ENCODE results near the gene KRT79. TPM values are rescaled to one million over a fixed set of nuclear protein-coding genes. Genes with fewer than 3 reads are reported as not detected.

The KRT79 gene
- total and polyA plus RNA-seq, 4 donors = not detected

DNA sequence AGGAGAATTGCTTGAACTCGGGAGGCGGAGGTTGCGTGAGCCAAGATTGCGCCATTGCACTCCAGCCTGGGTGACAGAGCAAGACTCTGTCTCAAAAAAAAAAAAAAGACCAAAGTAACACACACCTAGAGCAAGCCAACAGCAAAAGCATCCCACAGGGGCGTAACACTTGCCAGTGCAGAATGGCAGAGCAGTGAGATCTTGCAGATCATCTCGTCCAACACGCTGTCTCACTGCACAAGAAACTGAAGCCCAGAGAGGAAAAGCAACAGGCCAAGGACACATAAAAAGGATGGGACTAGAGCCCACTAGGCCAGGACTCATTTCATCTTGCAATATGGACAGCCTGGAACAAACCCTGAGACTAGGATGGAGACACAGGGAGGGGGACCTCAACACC is 27.4 kb upstream of the KRT79 start:
- no peak for DNase-seq (ENCODE audit: low spot score)
- Histone ChIP-seq H3K4me1 (ENCODE audit: control insufficient read depth in 4 of 4, insufficient read depth in 4 of 4, low read length in 3 of 4) (no peaks in the 10 kb centered on the region), H3K27me3 (ENCODE audit: control insufficient read depth in 4 of 4, insufficient read depth in 4 of 4, low read length in 3 of 4) (no peaks in the 10 kb centered on the region), H3K4me3 (ENCODE audit: low read depth in 1 of 3, low read length in 3 of 3) (no peak overlapping the region), H3K9ac (ENCODE audit: low read depth in 1 of 2, low read length in 2 of 2) (no peak overlapping the region), H3K9me3 (ENCODE audit: control insufficient read depth in 4 of 4, low read length in 3 of 4) (no peaks in the 10 kb centered on the region), H3K27ac (ENCODE audit: low read depth in 1 of 2, low read length in 2 of 2) (no peak overlapping the region), H3K36me3 (ENCODE audit: control insufficient read depth in 4 of 4, insufficient read depth in 3 of 4, low read depth in 1 of 4, low read length in 3 of 4) (no peaks in the 10 kb centered on the region)
- TF ChIP-seq RAD21 (IDR thresholded peaks at IDR 0.05) = no peak
- TF ChIP-seq, protein P1, sequence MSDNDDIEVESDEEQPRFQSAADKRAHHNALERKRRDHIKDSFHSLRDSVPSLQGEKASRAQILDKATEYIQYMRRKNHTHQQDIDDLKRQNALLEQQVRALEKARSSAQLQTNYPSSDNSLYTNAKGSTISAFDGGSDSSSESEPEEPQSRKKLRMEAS (IDR thresholded peaks at IDR 0.05) = no peak
- TF ChIP-seq, protein P2, sequence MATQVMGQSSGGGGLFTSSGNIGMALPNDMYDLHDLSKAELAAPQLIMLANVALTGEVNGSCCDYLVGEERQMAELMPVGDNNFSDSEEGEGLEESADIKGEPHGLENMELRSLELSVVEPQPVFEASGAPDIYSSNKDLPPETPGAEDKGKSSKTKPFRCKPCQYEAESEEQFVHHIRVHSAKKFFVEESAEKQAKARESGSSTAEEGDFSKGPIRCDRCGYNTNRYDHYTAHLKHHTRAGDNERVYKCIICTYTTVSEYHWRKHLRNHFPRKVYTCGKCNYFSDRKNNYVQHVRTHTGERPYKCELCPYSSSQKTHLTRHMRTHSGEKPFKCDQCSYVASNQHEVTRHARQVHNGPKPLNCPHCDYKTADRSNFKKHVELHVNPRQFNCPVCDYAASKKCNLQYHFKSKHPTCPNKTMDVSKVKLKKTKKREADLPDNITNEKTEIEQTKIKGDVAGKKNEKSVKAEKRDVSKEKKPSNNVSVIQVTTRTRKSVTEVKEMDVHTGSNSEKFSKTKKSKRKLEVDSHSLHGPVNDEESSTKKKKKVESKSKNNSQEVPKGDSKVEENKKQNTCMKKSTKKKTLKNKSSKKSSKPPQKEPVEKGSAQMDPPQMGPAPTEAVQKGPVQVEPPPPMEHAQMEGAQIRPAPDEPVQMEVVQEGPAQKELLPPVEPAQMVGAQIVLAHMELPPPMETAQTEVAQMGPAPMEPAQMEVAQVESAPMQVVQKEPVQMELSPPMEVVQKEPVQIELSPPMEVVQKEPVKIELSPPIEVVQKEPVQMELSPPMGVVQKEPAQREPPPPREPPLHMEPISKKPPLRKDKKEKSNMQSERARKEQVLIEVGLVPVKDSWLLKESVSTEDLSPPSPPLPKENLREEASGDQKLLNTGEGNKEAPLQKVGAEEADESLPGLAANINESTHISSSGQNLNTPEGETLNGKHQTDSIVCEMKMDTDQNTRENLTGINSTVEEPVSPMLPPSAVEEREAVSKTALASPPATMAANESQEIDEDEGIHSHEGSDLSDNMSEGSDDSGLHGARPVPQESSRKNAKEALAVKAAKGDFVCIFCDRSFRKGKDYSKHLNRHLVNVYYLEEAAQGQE (IDR thresholded peaks at IDR 0.05) = no peak
- TF ChIP-seq GABPA (IDR thresholded peaks at IDR 0.05 in 1 of 2, conservative IDR thresholded peaks at IDR 0.05 in 1 of 2) = no peak
- no peak for TF ChIP-seq FOXA2 (IDR thresholded peaks at IDR 0.05)
- TF ChIP-seq, protein P3, sequence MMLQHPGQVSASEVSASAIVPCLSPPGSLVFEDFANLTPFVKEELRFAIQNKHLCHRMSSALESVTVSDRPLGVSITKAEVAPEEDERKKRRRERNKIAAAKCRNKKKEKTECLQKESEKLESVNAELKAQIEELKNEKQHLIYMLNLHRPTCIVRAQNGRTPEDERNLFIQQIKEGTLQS (IDR thresholded peaks at IDR 0.05) = no peak
- no peak for TF ChIP-seq JUND (IDR thresholded peaks at IDR 0.05)
- TF ChIP-seq RXRA (IDR thresholded peaks at IDR 0.05) = no peak
- WGBS = 91% methylated on average over 7 of the region's 7 CpGs

DNA sequence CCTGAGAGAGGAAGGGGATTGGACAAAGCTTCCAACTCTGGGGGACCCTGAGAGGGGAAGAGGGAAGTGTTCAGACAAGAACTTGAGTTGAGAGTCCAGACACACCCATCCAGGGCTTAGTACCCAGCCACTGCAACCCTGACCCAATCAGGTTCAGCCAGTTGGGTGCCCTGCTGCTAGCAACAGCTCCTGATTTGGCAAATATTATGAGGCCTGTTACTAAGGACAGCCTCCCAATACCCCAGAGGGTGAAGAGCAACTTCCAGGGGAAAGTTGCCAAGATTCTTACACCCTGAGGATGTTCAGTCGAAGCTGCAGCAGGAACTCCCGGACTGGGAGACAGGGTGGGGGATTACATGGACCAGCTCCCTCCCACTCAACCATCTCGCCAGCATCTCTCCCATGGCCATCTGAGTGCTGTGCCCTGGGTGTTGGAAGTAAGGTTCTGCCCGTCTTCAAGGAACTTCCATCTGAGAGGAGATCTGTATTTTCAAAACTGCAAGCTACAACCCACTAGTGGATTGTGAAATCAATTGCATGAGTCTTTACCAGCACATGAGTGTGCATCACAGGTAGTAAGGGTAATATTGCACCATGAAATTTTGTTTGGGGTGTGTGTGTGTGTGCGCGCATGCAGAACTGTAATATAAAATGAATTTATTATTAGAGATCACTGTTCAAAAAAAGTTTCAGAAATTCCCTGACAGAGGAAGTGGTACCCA is 26.2 kb upstream of the KRT79 start:
- H3K4me1 ChIP-seq (ENCODE audit: control insufficient read depth in 4 of 4, insufficient read depth in 4 of 4, low read length in 3 of 4) = no peaks in the 10 kb centered on the region
- H3K27me3 ChIP-seq (ENCODE audit: control insufficient read depth in 4 of 4, insufficient read depth in 4 of 4, low read length in 3 of 4) = no peaks in the 10 kb centered on the region
- H3K9ac ChIP-seq (ENCODE audit: low read depth in 1 of 2, low read length in 2 of 2) = no peak overlapping the region
- no peaks in the 10 kb centered on the region for H3K36me3 ChIP-seq (ENCODE audit: control insufficient read depth in 4 of 4, insufficient read depth in 3 of 4, low read depth in 1 of 4, low read length in 3 of 4)
- DNase-seq (ENCODE audit: low spot score) = no peak
- H3K4me3 ChIP-seq (ENCODE audit: low read depth in 1 of 3, low read length in 3 of 3) = no peak overlapping the region
- TF ChIP-seq HNF4G (IDR thresholded peaks at IDR 0.05) (no peak), SP1 (IDR thresholded peaks at IDR 0.05) (no peak), EGR1 (IDR thresholded peaks at IDR 0.05; ENCODE audit: low read depth in 2 of 2) (no peak), HNF4A (conservative IDR thresholded peaks at IDR 0.05) (no peak), YY1 (IDR thresholded peaks at IDR 0.05) (no peak), NR2F2 (IDR thresholded peaks at IDR 0.05) (no peak), TAF1 (conservative IDR thresholded peaks at IDR 0.05) (no peak), RAD21 (IDR thresholded peaks at IDR 0.05) (no peak), FOXA2 (IDR thresholded peaks at IDR 0.05) (no peak), FOXA1 (IDR thresholded peaks at IDR 0.05) (no peak), RXRA (IDR thresholded peaks at IDR 0.05) (no peak), GABPA (IDR thresholded peaks at IDR 0.05 in 1 of 2, conservative IDR thresholded peaks at IDR 0.05 in 1 of 2) (no peak)
- TF ChIP-seq, protein P2 (IDR thresholded peaks at IDR 0.05) = no peak
- TF ChIP-seq, protein P4, sequence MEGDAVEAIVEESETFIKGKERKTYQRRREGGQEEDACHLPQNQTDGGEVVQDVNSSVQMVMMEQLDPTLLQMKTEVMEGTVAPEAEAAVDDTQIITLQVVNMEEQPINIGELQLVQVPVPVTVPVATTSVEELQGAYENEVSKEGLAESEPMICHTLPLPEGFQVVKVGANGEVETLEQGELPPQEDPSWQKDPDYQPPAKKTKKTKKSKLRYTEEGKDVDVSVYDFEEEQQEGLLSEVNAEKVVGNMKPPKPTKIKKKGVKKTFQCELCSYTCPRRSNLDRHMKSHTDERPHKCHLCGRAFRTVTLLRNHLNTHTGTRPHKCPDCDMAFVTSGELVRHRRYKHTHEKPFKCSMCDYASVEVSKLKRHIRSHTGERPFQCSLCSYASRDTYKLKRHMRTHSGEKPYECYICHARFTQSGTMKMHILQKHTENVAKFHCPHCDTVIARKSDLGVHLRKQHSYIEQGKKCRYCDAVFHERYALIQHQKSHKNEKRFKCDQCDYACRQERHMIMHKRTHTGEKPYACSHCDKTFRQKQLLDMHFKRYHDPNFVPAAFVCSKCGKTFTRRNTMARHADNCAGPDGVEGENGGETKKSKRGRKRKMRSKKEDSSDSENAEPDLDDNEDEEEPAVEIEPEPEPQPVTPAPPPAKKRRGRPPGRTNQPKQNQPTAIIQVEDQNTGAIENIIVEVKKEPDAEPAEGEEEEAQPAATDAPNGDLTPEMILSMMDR (IDR thresholded peaks at IDR 0.05; ENCODE audit: low read depth, low read length, missing input control) = no peak
- TF ChIP-seq, protein P5, sequence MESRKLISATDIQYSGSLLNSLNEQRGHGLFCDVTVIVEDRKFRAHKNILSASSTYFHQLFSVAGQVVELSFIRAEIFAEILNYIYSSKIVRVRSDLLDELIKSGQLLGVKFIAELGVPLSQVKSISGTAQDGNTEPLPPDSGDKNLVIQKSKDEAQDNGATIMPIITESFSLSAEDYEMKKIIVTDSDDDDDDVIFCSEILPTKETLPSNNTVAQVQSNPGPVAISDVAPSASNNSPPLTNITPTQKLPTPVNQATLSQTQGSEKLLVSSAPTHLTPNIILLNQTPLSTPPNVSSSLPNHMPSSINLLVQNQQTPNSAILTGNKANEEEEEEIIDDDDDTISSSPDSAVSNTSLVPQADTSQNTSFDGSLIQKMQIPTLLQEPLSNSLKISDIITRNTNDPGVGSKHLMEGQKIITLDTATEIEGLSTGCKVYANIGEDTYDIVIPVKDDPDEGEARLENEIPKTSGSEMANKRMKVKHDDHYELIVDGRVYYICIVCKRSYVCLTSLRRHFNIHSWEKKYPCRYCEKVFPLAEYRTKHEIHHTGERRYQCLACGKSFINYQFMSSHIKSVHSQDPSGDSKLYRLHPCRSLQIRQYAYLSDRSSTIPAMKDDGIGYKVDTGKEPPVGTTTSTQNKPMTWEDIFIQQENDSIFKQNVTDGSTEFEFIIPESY (IDR thresholded peaks at IDR 0.05) = no peak
- TF ChIP-seq, protein P1 (IDR thresholded peaks at IDR 0.05) = no peak
- 83% methylated on average over 6 of the region's 6 CpGs for WGBS
- H3K9me3 ChIP-seq (ENCODE audit: control insufficient read depth in 4 of 4, low read length in 3 of 4) = no peaks in the 10 kb centered on the region
- no peak overlapping the region for H3K27ac ChIP-seq (ENCODE audit: low read depth in 1 of 2, low read length in 2 of 2)
